ENCODE data around the gene PRELID1. TPM values are rescaled to one million over a fixed set of nuclear protein-coding genes. Genes with fewer than 3 reads are reported as not detected.

Gene PRELID1
- total RNA-seq, 2 experiments from 2014 or later: 222 to 233 TPM

DNA sequence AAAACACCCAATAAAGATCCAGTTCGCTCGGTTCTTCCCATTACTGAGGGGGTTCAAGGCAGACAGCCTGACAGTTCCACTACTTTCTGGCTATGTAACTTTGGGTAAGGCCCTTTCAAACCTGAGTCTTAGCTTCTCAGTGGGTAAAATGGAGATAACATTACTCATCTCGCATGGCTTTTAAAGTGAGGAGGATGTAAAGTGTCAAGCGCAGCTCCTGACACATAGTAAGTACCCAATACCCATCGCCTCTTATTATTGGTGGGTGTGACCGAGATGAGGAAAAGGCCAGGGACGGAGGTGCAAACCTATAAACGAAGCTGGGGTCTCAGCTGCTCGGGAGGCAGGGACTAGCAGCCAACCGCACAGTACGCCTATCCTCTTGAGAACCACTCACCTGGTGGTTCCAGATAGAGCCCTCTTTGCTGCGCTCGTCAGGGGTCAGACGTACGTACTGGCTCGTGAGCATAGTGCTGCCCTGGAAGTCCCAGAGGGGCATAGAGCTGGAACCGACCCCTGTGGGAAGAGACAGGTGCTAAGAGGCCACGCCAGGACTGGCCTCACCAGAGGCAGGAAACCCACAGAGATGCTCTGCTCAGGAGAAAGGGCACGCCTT lies 47.3 kb downstream of the PRELID1 start:
- intact Hi-C loops (cut with micrococcal nuclease): no loop called here
- ChIA-PET CTCF (interaction anchor here (0.9 to 5.3 kb wide), 13 partner anchors 11 to 237 kb away, joined by 3 to 28 read pairs (median 7); no protein-coding TSS in a partner anchor), POLR2A (interaction anchor here (1.0 to 4.2 kb wide), 17 partner anchors 10 to 96 kb away, joined by 3 to 19 read pairs (median 5); partner anchors contain the start of genes GRK6, PRR7 and RAB24)
- Mint-ChIP-seq H3K27me3 (no peaks in the 10 kb centered on the region), H3K4me1 (ENCODE audit: low read depth) (peaks cover 54% of the 10 kb centered on the region), H3K9me3 (peaks cover 13% of the 10 kb centered on the region), H3K4me3 (peak overlapping the region; percentile 93), H3K27ac (peak overlapping the region; percentile 100), H3K36me3 (ENCODE audit: low read depth) (peaks cover 20% of the 10 kb centered on the region)
- no peak for ATAC-seq
- DNase-seq: no peak
- TF ChIP-seq, protein P1, sequence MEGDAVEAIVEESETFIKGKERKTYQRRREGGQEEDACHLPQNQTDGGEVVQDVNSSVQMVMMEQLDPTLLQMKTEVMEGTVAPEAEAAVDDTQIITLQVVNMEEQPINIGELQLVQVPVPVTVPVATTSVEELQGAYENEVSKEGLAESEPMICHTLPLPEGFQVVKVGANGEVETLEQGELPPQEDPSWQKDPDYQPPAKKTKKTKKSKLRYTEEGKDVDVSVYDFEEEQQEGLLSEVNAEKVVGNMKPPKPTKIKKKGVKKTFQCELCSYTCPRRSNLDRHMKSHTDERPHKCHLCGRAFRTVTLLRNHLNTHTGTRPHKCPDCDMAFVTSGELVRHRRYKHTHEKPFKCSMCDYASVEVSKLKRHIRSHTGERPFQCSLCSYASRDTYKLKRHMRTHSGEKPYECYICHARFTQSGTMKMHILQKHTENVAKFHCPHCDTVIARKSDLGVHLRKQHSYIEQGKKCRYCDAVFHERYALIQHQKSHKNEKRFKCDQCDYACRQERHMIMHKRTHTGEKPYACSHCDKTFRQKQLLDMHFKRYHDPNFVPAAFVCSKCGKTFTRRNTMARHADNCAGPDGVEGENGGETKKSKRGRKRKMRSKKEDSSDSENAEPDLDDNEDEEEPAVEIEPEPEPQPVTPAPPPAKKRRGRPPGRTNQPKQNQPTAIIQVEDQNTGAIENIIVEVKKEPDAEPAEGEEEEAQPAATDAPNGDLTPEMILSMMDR (IDR thresholded peaks at IDR 0.05): no peak

DNA sequence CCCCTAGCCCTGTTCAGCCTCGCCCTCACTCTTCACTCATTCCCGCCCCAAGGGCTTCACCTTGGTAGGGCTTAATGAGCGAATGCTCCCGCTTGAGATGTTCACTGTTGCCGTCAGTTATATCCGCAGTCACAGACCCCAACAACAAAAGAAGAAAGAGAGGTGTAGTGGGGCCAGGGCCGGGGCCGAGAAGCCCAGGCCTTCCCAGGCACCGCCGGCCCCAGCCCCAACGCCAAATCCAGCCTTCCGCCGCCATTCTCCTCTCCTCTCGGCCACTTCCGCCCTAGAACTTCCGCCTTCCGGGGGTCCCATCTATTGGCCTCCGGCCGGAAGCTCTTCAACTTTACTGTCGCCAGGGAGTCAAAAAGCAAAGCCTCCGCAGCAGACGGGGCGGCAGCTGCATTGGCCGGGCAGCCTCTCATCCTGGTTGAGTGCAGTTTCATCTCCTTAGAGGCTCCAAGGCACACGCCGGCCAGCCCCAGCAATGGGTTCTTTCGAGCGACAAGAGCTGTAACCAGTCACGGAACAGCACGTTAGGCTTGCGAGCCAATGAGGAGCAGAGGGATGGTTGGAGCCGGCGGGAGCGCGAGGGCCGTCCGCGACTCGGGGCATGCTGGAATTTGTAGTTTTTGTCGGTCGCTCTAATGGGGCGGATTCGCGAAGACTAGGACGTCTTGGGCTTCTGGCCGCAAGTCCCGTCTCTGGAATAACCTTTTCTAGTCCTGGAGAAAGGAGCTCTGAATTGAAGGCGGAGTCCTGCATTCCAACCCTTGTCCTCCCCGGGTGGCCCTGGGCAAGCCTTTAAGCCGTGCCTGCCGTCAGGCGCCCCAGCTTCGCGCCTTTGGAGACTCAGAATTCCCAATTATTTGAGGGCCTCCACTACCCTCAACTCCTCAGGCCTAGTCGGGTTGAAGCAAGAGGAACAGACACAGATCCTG lies 48.1 kb downstream of the PRELID1 start, which contains the start of gene LMAN2:
Gene LMAN2, minus strand, starts transcription at position 277 of the 938 bp plus-strand sequence. Its CDS starts 21 bp downstream, at position 256.
- ATAC-seq: peak; percentile 98
- peaks cover 14% of the 10 kb centered on the region for H3K9me3 Mint-ChIP-seq
- no peaks in the 10 kb centered on the region for H3K27me3 Mint-ChIP-seq
- ChIA-PET POLR2A (interaction anchor here (0.7 to 4.2 kb wide), 21 partner anchors 9 to 167 kb away, joined by 3 to 19 read pairs (median 4); partner anchors contain the start of genes GRK6, PRR7 and RAB24), CTCF (interaction anchor here (1.4 to 5.3 kb wide), 13 partner anchors 10 to 104 kb away, joined by 4 to 28 read pairs (median 8); no protein-coding TSS in a partner anchor)
- H3K36me3 Mint-ChIP-seq (ENCODE audit: low read depth): peaks cover 18% of the 10 kb centered on the region
- peaks cover 54% of the 10 kb centered on the region for H3K4me1 Mint-ChIP-seq (ENCODE audit: low read depth)
- peak; percentile 96 for DNase-seq
- peak within 1 kb of the TSS; percentile 100 for H3K27ac Mint-ChIP-seq
- H3K4me3 Mint-ChIP-seq: peak within 1 kb of the TSS; percentile 93
- intact Hi-C loops (cut with micrococcal nuclease): no loop called here
- TF ChIP-seq, protein P1 (IDR thresholded peaks at IDR 0.05): no peak

DNA sequence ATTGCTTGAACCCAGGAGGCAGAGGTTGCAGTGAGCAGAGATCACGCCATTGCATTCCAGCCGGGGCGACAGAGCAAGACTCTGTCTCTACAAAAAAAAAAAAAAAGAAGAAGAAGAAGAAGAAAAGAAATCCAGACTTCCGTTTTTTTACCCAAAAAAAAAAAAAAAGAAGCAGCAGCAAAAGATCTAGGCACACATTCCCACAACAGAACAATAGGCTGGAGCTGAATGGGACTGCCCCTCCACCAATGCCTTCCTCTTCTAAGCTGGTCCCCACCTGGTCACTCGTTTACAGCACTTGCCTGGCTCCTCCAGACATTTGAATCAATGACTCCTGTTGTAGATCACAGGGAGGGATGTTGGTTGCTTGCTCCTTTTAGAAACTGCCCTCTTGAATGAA lies 49.5 kb downstream of the PRELID1 start:
- ATAC-seq (no peak), DNase-seq (no peak)
- Mint-ChIP-seq H3K27me3 (no peaks in the 10 kb centered on the region), H3K9me3 (peaks cover 14% of the 10 kb centered on the region), H3K4me1 (ENCODE audit: low read depth) (peaks cover 55% of the 10 kb centered on the region), H3K4me3 (no peak overlapping the region), H3K36me3 (ENCODE audit: low read depth) (peaks cover 11% of the 10 kb centered on the region), H3K27ac (no peak overlapping the region)
- TF ChIP-seq, protein P1 (IDR thresholded peaks at IDR 0.05): no peak
- intact Hi-C loops (cut with micrococcal nuclease): no loop called here
- ChIA-PET POLR2A (interaction anchor here (1.1 to 4.2 kb wide), 4 partner anchors 40 to 101 kb away, joined by 3 to 15 read pairs (median 4); partner anchors contain the start of gene RAB24), CTCF (interaction anchor here (1.1 to 5.3 kb wide), 7 partner anchors 8 to 45 kb away, joined by 3 to 28 read pairs (median 9); no protein-coding TSS in a partner anchor)

DNA sequence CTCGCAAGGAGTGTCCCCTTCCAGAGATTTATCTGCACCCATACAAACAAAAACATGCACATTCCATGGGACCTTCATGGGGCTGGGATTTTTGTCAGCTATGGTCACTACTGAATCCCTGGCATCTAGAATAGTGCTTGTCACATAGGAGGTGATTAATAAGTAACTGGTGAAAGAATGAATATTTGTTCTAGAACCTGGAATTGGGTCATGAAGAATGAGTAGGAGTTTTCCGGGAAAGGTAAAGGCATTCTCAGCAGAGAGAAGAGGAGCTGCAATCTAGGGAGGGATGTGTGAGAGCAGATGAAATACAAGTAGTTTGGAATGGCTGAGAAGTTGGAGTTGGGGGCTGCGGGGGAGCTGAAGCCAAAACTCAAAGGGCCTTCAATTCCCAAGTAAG lies 50.7 kb downstream of the PRELID1 start:
- H3K4me3 Mint-ChIP-seq: no peak overlapping the region
- intact Hi-C loops (cut with micrococcal nuclease): no loop called here
- POLR2A ChIA-PET: interaction anchor here (1.4 kb wide), 2 partner anchors 23 to 27 kb away, joined by 3 to 4 read pairs; no protein-coding TSS in a partner anchor
- H3K27ac Mint-ChIP-seq: no peak overlapping the region
- no peaks in the 10 kb centered on the region for H3K27me3 Mint-ChIP-seq
- H3K36me3 Mint-ChIP-seq (ENCODE audit: low read depth): peaks cover 11% of the 10 kb centered on the region
- ATAC-seq (no peak), DNase-seq (no peak)
- TF ChIP-seq, protein P1 (IDR thresholded peaks at IDR 0.05): no peak
- H3K9me3 Mint-ChIP-seq: peaks cover 14% of the 10 kb centered on the region
- CTCF ChIA-PET: interaction anchor here (0.7 to 2.6 kb wide), 8 partner anchors 15 to 100 kb away, joined by 3 to 9 read pairs (median 3); no protein-coding TSS in a partner anchor
- H3K4me1 Mint-ChIP-seq (ENCODE audit: low read depth): peaks cover 58% of the 10 kb centered on the region

Measured in activated CD8-positive, alpha-beta T cell treated with anti-CD3 and anti-CD28 coated beads for 36 hours (primary cell).